HepG2 (cell line): ENCODE measurements around the gene OSBPL1A. TPM values are rescaled to one million over a fixed set of nuclear protein-coding genes. Genes with fewer than 3 reads are reported as not detected.
A peak's percentile ranks its signal among the peaks of the same experiment; 100 is the strongest.

Experiments
- CCDC6 ChIP-seq: sonication (generic); formaldehyde crosslinking; IDR thresholded peaks from 2 replicates; pipeline ENCODE4 v1.8.1; 2022; ENCODE audit warnings: mild to moderate bottlenecking, missing genetic modification reagents, moderate library complexity
- DMAP1 ChIP-seq: IDR thresholded peaks from 2 replicates; pipeline ENCODE4 v1.6.1; 2016
- GATAD1 ChIP-seq: IDR thresholded peaks from 2 replicates; pipeline ENCODE4 v1.6.1; 2016; ENCODE audit warnings: missing genetic modification reagents, missing compliant biosample characterization
- SAP130 ChIP-seq: IDR thresholded peaks from 2 replicates; pipeline ENCODE4 v1.6.1; 2016; ENCODE audit warnings: low read depth
- TAF1 ChIP-seq: sonication (generic); formaldehyde crosslinking; IDR thresholded peaks from 2 replicates; pipeline ENCODE4 v1.4.0; 2020; ENCODE audit warnings: missing genetic modification reagents
- TBX2 ChIP-seq: sonication (generic); formaldehyde crosslinking; IDR thresholded peaks from 2 replicates; pipeline ENCODE4 v1.5.0; 2020; ENCODE audit warnings: missing genetic modification reagents, mild to moderate bottlenecking, borderline replicate concordance
- ZBTB20 ChIP-seq: sonication (generic); formaldehyde crosslinking; IDR thresholded peaks from 2 replicates; pipeline ENCODE4 v1.8.1; 2023; ENCODE audit warnings: missing genetic modification reagents, low read depth, mild to moderate bottlenecking, borderline replicate concordance
- ZFX ChIP-seq: sonication (generic); formaldehyde crosslinking; IDR thresholded peaks from 2 replicates; pipeline ENCODE4 v1.4.0; 2020; ENCODE audit warnings: mild to moderate bottlenecking, low read depth, missing genetic modification reagents, moderate library complexity
- ZNF225 ChIP-seq: sonication (generic); formaldehyde crosslinking; IDR thresholded peaks from 2 replicates; pipeline ENCODE4 v1.4.0; 2020; ENCODE audit warnings: mild to moderate bottlenecking, missing genetic modification reagents
- ZNF274 ChIP-seq: sonication (generic); formaldehyde crosslinking; IDR thresholded peaks from 2 replicates; pipeline ENCODE4 v1.5.1; 2020; ENCODE audit warnings: mild to moderate bottlenecking, missing genetic modification reagents
- ZNF558 ChIP-seq: sonication (generic); formaldehyde crosslinking; IDR thresholded peaks from 2 replicates; pipeline ENCODE4 v1.9.0; 2022; ENCODE audit warnings: mild to moderate bottlenecking, missing genetic modification reagents, borderline replicate concordance
- ZNF563 ChIP-seq: sonication (generic); formaldehyde crosslinking; IDR thresholded peaks from 2 replicates; pipeline ENCODE4 v1.8.0; 2022; ENCODE audit warnings: mild to moderate bottlenecking, moderate library complexity, missing genetic modification reagents
- polyA plus RNA-seq, 8 experiments: library from polyadenylated mRNA; depleted of rRNA in 3 of 8; stranded (reverse) in 7 of 8; unstranded in 1 of 8; fragments of >200 nt; fragmentation: Illumina TruSeq in 4 of 8; extraction: Trizol in 4 of 8; gene quantifications; 2 replicates each; pipeline versions ENCODE4 v1.2.1 to v1.2.3, GENCODE V29; 2011 to 2016; ENCODE audit warnings: low read depth in 4 of 8, missing spikeins in 1 of 8, mixed read lengths in 1 of 8; ENCODE audit not compliant: insufficient read depth in 1 of 8
- total RNA-seq, 5 experiments: library from RNA; depleted of rRNA; stranded (reverse); fragments of >200 nt; fragmentation: Illumina TruSeq; extraction: Trizol; gene quantifications; 2 replicates each; pipeline ENCODE4 v1.2.3, GENCODE V29; 2016; ENCODE audit warnings: low read depth in 1 of 5
- TF ChIP-seq, protein P1 (sequence below): sonication (generic); formaldehyde crosslinking; IDR thresholded peaks from 2 replicates; pipeline ENCODE4 v1.4.0; 2020; ENCODE audit warnings: missing genetic modification reagents
- TF ChIP-seq, protein P2 (sequence below), 2 experiments: fragments of 450-650 bp in 1 of 2; sonication (generic) in 1 of 2; formaldehyde crosslinking; IDR thresholded peaks; 2 replicates each; pipeline versions ENCODE4 v1.5.0 to v1.8.0; 2020 to 2022; ENCODE audit warnings: mild to moderate bottlenecking in 1 of 2, missing genetic modification reagents in 1 of 2
- TF ChIP-seq, protein P3 (sequence below): sonication (generic); formaldehyde crosslinking; IDR thresholded peaks from 2 replicates; pipeline ENCODE4 v1.8.1; 2022; ENCODE audit warnings: mild to moderate bottlenecking, missing genetic modification reagents
- TF ChIP-seq, protein P4 (sequence below): sonication (generic); formaldehyde crosslinking; IDR thresholded peaks from 2 replicates; pipeline ENCODE4 v1.4.0; 2020; ENCODE audit warnings: low read depth, mild to moderate bottlenecking, missing genetic modification reagents

The OSBPL1A gene
- total and polyA plus RNA-seq, 2 of the 13 experiments (the other 11 are each of a cell fraction or from before 2014, with no cell fraction given) = 0.02 TPM; not detected in 1

DNA sequence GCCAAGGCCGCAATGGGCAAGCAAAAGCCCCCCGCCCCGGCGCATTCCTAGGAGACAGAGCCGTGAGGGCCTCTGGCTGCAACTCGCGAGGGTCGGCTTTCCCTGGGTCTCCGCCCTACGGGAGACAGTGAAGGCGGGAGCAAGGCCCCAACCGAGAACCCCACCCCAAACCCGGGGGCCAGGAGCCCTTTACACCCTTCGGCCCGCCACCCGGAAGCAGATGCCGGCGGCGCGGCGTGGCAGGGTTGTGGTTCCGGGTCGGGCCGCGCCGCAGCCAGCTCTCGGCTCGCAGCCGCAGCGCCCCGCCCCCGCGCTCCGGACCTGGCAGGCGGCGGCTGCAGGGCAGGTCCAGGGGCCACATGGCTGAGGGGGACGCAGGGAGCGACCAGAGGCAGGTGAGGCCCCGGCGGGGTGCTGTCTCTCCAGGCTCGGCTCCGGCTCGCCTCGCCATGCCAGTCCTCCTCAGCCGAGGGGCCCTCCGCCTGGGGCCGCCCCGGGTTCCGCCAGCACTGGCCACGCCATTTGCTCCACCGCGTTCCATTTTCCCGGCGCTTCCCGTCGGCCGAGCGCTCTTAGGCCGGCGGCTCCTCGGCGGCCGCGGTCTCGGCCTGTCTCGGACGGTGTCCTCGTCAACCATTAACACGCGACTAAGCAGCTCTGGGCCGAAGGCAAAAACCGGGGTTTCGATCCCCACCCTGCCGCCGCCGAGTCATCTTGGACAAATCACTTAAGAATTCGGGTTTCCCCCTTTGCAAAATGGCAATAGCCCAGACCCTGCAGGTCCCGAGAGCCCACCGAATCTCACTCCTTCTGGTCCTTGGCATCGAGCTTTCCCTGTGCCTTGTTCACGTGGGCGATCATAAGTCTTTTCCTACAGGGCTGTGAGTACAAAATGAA lies 29.0 kb upstream of the OSBPL1A start, which contains the start of gene IMPACT (continued):
- TF ChIP-seq, protein P1, sequence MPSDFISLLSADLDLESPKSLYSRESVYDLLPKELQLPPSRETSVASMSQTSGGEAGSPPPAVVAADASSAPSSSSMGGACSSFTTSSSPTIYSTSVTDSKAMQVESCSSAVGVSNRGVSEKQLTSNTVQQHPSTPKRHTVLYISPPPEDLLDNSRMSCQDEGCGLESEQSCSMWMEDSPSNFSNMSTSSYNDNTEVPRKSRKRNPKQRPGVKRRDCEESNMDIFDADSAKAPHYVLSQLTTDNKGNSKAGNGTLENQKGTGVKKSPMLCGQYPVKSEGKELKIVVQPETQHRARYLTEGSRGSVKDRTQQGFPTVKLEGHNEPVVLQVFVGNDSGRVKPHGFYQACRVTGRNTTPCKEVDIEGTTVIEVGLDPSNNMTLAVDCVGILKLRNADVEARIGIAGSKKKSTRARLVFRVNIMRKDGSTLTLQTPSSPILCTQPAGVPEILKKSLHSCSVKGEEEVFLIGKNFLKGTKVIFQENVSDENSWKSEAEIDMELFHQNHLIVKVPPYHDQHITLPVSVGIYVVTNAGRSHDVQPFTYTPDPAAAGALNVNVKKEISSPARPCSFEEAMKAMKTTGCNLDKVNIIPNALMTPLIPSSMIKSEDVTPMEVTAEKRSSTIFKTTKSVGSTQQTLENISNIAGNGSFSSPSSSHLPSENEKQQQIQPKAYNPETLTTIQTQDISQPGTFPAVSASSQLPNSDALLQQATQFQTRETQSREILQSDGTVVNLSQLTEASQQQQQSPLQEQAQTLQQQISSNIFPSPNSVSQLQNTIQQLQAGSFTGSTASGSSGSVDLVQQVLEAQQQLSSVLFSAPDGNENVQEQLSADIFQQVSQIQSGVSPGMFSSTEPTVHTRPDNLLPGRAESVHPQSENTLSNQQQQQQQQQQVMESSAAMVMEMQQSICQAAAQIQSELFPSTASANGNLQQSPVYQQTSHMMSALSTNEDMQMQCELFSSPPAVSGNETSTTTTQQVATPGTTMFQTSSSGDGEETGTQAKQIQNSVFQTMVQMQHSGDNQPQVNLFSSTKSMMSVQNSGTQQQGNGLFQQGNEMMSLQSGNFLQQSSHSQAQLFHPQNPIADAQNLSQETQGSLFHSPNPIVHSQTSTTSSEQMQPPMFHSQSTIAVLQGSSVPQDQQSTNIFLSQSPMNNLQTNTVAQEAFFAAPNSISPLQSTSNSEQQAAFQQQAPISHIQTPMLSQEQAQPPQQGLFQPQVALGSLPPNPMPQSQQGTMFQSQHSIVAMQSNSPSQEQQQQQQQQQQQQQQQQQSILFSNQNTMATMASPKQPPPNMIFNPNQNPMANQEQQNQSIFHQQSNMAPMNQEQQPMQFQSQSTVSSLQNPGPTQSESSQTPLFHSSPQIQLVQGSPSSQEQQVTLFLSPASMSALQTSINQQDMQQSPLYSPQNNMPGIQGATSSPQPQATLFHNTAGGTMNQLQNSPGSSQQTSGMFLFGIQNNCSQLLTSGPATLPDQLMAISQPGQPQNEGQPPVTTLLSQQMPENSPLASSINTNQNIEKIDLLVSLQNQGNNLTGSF (CRISPR knock-in tag) = peak; percentile 22; the same call in 1 of the 2 replicates
- 0 out of 2 replicates have a peak, but pooled peaks have one; percentile 45 for TF ChIP-seq CCDC6 (CRISPR knock-in tag)
- peak; percentile 51 for TF ChIP-seq GATAD1 (CRISPR knock-in tag)
- peak; percentile 49 for TF ChIP-seq SAP130 (CRISPR knock-in tag)
- TF ChIP-seq TBX2 (CRISPR knock-in tag) = peak; percentile 51
- TF ChIP-seq DMAP1 = peak; percentile 81
- peak; percentile 89; the same call in 1 of the 2 replicates for TF ChIP-seq ZNF558 (CRISPR knock-in tag)
- TF ChIP-seq ZNF274 = no peak
- TF ChIP-seq, protein P2, sequence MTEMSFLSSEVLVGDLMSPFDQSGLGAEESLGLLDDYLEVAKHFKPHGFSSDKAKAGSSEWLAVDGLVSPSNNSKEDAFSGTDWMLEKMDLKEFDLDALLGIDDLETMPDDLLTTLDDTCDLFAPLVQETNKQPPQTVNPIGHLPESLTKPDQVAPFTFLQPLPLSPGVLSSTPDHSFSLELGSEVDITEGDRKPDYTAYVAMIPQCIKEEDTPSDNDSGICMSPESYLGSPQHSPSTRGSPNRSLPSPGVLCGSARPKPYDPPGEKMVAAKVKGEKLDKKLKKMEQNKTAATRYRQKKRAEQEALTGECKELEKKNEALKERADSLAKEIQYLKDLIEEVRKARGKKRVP (CRISPR knock-in tag; IDR thresholded peaks at IDR 0.05) = no peak
- no peak for TF ChIP-seq ZBTB20 (CRISPR knock-in tag)
- TF ChIP-seq ZFX (CRISPR knock-in tag) = peak; percentile 83
- TF ChIP-seq, protein P3, sequence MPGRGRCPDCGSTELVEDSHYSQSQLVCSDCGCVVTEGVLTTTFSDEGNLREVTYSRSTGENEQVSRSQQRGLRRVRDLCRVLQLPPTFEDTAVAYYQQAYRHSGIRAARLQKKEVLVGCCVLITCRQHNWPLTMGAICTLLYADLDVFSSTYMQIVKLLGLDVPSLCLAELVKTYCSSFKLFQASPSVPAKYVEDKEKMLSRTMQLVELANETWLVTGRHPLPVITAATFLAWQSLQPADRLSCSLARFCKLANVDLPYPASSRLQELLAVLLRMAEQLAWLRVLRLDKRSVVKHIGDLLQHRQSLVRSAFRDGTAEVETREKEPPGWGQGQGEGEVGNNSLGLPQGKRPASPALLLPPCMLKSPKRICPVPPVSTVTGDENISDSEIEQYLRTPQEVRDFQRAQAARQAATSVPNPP (CRISPR knock-in tag) = peak; percentile 74; the same call in 1 of the 2 replicates
- peak; percentile 81 for TF ChIP-seq ZNF563 (CRISPR knock-in tag)
- peak; percentile 65; the same call in 1 of the 2 replicates for TF ChIP-seq TAF1 (CRISPR knock-in tag)
- TF ChIP-seq, protein P4, sequence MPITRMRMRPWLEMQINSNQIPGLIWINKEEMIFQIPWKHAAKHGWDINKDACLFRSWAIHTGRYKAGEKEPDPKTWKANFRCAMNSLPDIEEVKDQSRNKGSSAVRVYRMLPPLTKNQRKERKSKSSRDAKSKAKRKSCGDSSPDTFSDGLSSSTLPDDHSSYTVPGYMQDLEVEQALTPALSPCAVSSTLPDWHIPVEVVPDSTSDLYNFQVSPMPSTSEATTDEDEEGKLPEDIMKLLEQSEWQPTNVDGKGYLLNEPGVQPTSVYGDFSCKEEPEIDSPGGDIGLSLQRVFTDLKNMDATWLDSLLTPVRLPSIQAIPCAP = 0 out of 2 replicates have a peak, but pooled peaks have one; percentile 50
- peak; percentile 48; the same call in 1 of the 2 replicates for TF ChIP-seq ZNF225 (CRISPR knock-in tag)
